HPDE6-E6E7 (cell line): ENCODE results near the gene MTPN.

Experiments used
- DNase-seq: peaks from one replicate; pipeline ENCODE4 v3.0.0; 2011; ENCODE audit warnings: missing footprints; ENCODE audit errors: extremely low spot score

MTPN gene

GRCh38 chr7:135957627-135958026, 19.5 kb downstream of the MTPN start:
- DNase-seq, result no peak

GRCh38 chr7:135956393-135956792, 20.8 kb downstream of the MTPN start:
- no peak for DNase-seq

- no peak for DNase-seq
Observed at GRCh38 chr7:135950972-135951371, 26.2 kb downstream of the MTPN start.

- no peak for DNase-seq
Observed at GRCh38 chr7:135950429-135950828, 26.7 kb downstream of the MTPN start.

GRCh38 chr7:135946289-135947055, 30.7 kb downstream of the MTPN start:
- DNase-seq, result no peak

GRCh38 chr7:135944753-135945152, 32.4 kb downstream of the MTPN start:
- DNase-seq, result no peak

GRCh38 chr7:135943134-135943879, 33.9 kb downstream of the MTPN start:
- DNase-seq, result no peak

GRCh38 chr7:135942614-135943013, 34.5 kb downstream of the MTPN start:
- DNase-seq, result no peak

- no peak for DNase-seq
Observed at GRCh38 chr7:135940077-135941075, 36.8 kb downstream of the MTPN start.

GRCh38 chr7:135939261-135939812, 37.8 kb downstream of the MTPN start:
- no peak for DNase-seq

GRCh38 chr7:135938563-135938962, 38.6 kb downstream of the MTPN start:
- DNase-seq, result no peak

GRCh38 chr7:135938086-135938485, 39.1 kb downstream of the MTPN start:
- no peak for DNase-seq

- no peak for DNase-seq
Observed at GRCh38 chr7:135936497-135937217, 40.5 kb downstream of the MTPN start.

- DNase-seq, result no peak
Observed at GRCh38 chr7:135934651-135935050, 42.5 kb downstream of the MTPN start.

- no peak for DNase-seq
Observed at GRCh38 chr7:135933509-135934188, 43.5 kb downstream of the MTPN start.

- no peak for DNase-seq
Observed at GRCh38 chr7:135932131-135932530, 45.0 kb downstream of the MTPN start.

GRCh38 chr7:135930565-135931461, 46.3 kb downstream of the MTPN start:
- no peak for DNase-seq

- no peak for DNase-seq
Observed at GRCh38 chr7:135929722-135930141, 47.4 kb downstream of the MTPN start.

GRCh38 chr7:135929249-135929648, 47.9 kb downstream of the MTPN start:
- no peak for DNase-seq
